Superior temporal gyrus (tissue), 1 donor: Measurements from ENCODE around the gene SZRD1.

Experiments
- DNase-seq: peaks from one replicate; pipeline ENCODE4 v3.0.0-alpha.2; 2016; ENCODE audit errors: extremely low spot score

SZRD1 gene

DNA sequence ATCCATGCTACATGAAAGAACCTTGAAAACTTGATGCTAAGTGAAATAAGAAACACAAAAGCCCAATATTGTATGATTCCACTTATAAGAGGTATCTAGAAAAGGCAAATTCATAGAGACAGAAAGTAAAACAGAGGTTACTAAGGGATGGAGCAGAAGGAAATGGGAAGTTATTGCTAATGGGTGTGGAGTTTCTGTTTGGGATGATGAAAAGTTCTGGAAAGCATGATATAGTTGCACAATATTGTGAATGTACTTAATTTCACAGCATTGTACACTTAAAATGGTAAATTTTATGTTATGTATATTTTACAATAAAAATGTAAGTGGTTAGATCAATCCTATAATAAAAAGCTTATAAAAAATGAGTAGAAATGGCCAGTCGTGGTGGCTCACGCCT lies 71.9 kb downstream of the SZRD1 start:
- no peak for DNase-seq

DNA sequence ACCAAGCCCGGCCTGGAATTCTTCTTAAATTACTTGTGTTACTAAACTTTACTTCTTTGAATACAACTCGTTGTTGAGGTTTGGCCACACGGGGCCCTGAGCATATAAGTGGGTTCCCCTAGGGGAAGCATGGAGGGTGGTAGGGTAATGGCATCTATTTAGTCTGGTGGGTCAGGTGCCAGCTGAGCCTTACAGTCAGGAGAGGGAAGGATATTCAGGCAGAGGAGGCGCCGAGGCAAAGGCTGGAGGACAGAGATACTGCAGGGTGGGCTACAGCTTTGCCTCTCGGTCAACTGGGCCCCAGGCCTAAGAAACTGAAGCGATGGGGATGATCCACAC lies 73.1 kb downstream of the SZRD1 start:
- DNase-seq = no peak

DNA sequence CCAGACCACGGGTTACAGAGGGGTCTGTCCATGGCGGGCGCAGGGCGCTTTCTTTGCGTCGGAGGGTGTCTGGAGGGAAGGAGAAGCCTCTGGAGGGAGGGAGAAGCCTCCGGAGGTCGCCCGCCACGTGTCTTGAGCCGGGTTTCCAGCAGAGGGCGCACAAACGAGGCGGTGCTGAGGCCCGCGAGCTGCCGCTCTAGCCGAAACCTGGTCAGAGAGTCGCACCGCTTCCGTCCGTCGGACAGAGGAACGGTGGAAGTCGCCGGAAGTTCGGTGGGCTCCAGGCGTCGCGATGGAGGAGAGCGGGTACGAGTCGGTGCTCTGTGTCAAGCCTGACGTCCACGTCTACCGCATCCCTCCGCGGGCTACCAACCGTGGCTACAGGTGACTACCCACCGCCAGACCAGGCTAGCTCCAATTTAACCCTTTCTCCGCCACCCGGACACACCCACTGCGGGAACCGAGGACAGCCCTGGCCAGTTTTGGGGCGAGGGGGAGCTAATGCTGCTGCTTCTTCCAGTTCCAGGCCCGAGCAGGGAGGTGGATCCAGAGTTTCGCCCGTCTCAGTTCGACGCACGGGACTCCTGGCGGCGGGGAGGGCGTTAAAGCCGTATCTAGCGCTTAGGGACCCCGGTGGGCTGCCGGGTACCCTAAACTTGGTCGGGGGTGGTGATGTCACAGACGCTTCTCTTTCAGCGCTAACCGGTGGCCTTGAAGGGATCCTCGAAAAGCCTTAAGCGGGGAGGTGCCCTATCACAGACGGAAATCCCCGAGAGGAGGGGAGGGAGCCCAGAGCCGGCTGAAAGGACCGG lies 73.6 kb downstream of the SZRD1 start, which contains the start of gene NECAP2:
TSS of gene NECAP2 (plus strand) at position 255 of the 812 bp plus-strand sequence. CDS start at position 293, 38 bp downstream.
- DNase-seq = peak; percentile 92

DNA sequence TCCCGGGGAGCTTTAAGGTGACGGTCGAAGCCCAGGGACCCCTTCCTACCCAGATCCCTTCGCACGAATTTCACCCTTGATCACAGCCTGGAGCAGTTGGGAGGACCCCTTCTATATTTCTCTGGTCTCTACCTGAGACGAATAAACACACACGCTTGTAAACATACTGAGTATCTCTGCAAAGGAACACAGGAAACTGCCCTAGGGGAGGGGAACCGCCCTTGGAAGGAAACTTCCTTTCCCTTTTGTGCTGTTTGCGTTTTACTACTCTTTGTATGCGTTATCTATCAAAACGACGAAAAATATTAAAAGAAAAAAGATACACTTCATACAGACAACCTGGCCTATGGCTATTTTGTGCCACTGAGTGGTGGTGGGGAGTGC lies 74.2 kb downstream of the SZRD1 start:
- no peak for DNase-seq

DNA sequence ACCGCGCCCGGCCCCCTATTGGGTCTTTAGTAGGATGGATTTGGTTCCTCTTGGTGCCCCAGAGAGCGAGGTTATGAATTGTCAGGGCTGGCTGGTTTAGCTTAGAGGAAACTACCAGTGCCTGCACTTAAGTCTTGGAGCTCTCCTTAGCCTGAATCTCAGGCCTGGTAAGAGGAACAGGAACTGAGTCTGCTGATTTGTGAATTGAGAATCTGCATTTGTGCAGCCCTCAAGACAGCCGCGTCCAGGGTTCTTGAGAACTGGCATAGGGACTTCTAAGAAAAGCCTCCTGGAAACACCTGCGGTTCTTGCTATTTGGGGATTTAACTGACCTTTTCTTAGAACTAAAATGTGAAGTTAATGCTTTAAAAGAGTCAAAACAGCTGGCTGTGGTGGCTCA lies 75.2 kb downstream of the SZRD1 start:
- DNase-seq = no peak

DNA sequence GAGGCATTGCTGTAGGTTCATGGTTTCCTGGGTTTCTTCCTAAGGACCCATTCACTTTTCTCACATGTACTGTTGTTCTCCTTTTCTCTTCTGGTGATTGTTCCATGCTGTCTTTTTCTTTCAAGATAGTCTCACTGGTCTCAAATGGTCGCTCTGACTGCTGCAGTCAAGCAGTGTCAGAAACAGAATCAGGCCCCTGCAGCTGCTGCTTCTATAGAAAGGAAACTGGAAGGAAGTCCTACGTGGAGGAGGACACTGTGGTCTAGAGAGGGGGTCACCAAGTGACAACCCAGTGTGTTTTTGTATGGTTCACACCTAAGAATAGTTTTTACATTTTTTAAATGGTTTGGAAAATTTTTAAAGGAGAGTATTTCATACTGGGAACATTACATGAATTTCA lies 75.9 kb downstream of the SZRD1 start:
- no peak for DNase-seq

DNA sequence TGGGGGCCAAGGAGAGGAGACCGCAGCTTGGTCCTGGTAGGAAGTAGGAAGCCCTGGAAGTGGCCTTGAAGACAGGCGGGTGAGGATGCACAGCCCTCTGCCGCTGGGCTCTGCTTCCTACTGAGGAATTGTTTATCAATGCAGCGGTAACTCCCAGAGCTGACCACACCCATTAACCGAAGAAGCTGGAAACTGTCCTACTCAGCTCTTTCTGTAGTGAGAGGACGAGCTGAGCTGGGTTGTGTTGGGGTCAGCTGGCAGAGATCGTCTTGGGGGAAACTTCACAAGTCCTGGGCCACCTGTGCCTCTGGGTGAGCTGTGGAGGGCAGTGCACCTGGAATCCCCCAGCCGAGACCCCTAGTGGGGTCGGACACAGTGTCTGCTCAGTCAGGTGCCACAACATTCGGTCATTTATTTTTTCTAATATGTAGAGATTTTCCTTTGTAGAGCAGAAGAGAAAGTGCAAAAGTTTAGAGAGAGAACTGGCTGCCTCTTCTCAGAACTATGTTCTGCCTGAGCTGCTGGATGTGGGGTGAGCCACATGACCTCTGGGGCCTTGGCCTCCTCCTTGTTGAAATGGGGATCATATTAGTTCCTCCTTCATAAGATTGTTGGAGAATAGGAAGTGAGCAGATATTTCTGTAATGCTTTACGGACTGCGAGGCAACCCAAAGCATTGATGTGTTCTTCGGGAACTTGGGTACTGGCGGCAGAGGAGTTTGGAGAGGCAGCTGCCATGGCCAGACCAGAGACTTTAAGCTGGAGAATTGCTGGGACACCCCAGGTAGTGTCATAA lies 77.1 kb downstream of the SZRD1 start:
- no peak for DNase-seq

DNA sequence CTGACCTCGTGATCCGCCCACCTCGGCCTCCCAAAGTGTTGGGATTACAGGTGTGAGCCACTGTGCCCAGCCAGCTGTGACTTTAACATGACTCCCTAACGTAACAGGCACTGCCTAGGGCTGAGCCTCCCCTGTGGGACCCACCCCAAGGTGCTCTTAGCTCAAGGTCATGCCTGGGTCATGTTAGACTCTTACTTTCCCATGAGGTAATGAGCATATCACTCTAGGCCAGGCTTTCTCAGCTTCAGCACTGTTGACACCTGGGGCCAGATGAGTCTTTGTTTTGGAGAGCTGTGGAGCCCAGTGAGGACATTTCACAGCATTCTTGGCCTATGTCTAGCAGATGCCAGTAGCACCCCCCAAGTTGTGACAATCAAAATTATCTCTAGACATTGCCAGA lies 78.0 kb downstream of the SZRD1 start:
- DNase-seq = no peak

DNA sequence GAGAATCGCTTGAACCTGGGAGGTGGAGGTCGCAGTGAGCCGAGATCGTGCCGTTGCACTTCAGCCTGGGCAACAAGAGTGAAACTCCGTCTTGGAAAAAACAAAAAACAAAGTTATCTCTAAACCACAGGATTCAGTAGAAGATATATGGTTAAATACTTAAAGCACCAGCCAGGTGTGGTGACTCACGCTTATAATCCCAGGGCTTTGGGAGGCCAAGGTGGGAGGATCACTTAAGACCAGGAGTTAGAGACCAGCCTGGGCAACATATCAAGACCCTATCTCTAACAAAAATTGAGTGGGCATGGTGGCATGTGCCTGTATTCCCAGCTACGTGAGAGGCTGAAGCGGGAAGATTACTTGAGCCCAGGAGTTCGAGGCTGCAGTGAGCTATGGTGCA lies 79.1 kb downstream of the SZRD1 start:
- no peak for DNase-seq

DNA sequence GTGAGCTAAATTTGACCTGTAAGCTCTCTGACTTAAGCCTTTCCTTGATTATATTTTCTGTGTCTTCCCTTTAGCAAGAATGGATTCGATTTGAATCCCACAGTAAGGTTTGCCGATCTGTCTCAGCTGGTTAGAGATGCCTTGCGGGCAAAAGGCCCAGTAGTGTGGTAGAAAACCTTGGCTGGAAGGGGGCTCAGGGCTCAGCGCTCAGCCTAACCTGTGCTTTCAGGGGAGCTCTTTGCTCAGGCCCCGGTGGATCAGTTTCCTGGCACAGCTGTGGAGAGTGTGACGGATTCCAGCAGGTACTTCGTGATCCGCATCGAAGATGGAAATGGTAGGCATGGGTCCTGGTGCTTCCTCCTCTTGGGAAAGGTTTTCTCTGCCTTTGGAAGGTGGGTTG lies 80.6 kb downstream of the SZRD1 start:
- no peak for DNase-seq
